ENCODE results near the gene CRYBG2.

DNA sequence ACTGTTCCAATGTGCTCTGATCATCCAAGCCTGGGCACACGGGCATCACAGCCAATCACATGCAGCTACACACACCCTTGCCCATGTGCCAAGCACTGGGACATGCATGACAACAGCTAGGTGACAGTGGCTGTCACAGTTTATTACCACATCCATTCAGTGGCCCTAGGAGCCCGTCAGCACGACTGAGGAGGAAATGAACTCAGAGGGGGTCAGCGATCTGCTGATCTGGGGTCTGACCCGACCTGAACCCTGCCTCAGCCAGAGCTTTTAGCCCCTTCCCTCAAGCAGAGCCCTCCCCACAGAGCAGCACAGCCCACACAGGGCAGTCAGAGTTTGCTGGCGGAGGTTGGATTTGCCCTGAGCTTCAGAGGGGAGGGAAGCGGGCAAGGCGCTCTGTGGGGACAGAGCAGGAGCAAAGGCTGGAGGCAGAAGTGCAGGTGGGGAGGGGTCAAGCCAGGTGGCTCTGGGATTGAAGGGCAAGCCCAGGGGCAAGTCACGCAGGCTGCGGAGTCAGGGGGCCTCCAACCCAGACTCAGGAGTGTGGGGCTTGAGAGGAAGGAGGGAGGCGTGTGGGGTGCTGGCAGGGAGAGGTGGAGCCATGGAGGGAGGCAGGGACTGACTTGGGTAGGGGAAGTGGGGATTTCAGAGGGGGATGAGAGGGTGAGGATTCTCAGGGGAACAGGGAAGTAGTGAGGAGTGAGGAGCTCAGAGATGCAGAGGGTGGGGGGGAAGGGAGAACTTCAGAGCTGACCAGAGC is 63.6 kb downstream of the CRYBG2 start:
- TF ChIP-seq POLR2AphosphoS5 (IDR thresholded peaks at IDR 0.05) (no peak), EP300 (IDR thresholded peaks at IDR 0.05) (no peak)
